ENCODE measurements around the gene KIF1A.

Gene KIF1A

GRCh38 chr2:240822280-240822847 is 2.3 kb upstream of the KIF1A start:
- H3K4me3 ChIP-seq (ENCODE audit: control insufficient read depth, low read depth, low read length): no peak overlapping the region
- TF ChIP-seq CTCF (IDR thresholded peaks at IDR 0.05; ENCODE audit: control insufficient read depth, insufficient read depth, low read depth, low read length, missing control alignments): no peak
- DNase-seq (ENCODE audit: low read depth): no peak

- no peak for TF ChIP-seq CTCF (IDR thresholded peaks at IDR 0.05; ENCODE audit: control insufficient read depth, insufficient read depth, low read depth, low read length, missing control alignments)
- H3K4me3 ChIP-seq (ENCODE audit: control insufficient read depth, low read depth, low read length): no peak overlapping the region
- DNase-seq (ENCODE audit: low read depth): no peak
These were observed 1.4 kb upstream of the KIF1A start for GRCh38 chr2:240821429-240821778.

GRCh38 chr2:240820607-240821428 is 799 bp upstream of the KIF1A start:
- no peak overlapping the region for H3K4me3 ChIP-seq (ENCODE audit: control insufficient read depth, low read depth, low read length)
- TF ChIP-seq CTCF (IDR thresholded peaks at IDR 0.05; ENCODE audit: control insufficient read depth, insufficient read depth, low read depth, low read length, missing control alignments): no peak
- no peak for DNase-seq (ENCODE audit: low read depth)

- TF ChIP-seq CTCF (IDR thresholded peaks at IDR 0.05; ENCODE audit: control insufficient read depth, insufficient read depth, low read depth, low read length, missing control alignments): no peak
- no peak overlapping the region for H3K4me3 ChIP-seq (ENCODE audit: control insufficient read depth, low read depth, low read length)
- no peak for DNase-seq (ENCODE audit: low read depth)
These were observed 727 bp downstream of the KIF1A start for GRCh38 chr2:240819126-240819857.

GRCh38 chr2:240818293-240819125 is 1.5 kb downstream of the KIF1A start:
- TF ChIP-seq CTCF (IDR thresholded peaks at IDR 0.05; ENCODE audit: control insufficient read depth, insufficient read depth, low read depth, low read length, missing control alignments): no peak
- DNase-seq (ENCODE audit: low read depth): no peak
- H3K4me3 ChIP-seq (ENCODE audit: control insufficient read depth, low read depth, low read length): no peak overlapping the region

Data from AG09309 (cell line).